HepG2 (cell line): Measurements from ENCODE around the gene TTLL11. TPM values are rescaled to one million over a fixed set of nuclear protein-coding genes. Genes with fewer than 3 reads are reported as not detected.

ENCODE experiments used
- ATAC-seq: fragments of 200-7000 bp; cut with Tn5 transposase; 3 replicates; pipeline ENCODE4 v1.9.1; 2020; ENCODE audit warnings: mild to moderate bottlenecking, moderate library complexity
- BruUV-seq: library from RNA; stranded (reverse); fragments of 400-500 nt; replicated peaks from 2 replicates; lab custom pipeline; 2021; lab: Mats Ljungman, UMichigan
- CTCF ChIA-PET: fragments of 300-600 bp; formaldehyde crosslinking; extraction: SDS; loops from one replicate; lab custom pipeline; 2021; ENCODE audit warnings: low total read pairs, inconsistent platforms, low intra/inter-chr PET ratio; lab: Yijun Ruan, JAX
- POLR2A ChIA-PET: fragments of 350-600 bp; sonication (Branson Sonifier 250); formaldehyde crosslinking; loops from one replicate; lab custom pipeline; 2020; ENCODE audit warnings: antibody characterized with exemption, inconsistent platforms; lab: Yijun Ruan, JAX
- DNase-seq: peaks from one replicate; pipeline ENCODE4 v3.0.0-alpha.2; 2015; ENCODE audit warnings: low spot score
- FAIRE-seq: peaks from 3 replicates; lab custom pipeline; 2011; peaks lifted over from hg19 to GRCh38; lab: Jason Lieb, UNC
- H2AFZ ChIP-seq: one replicate; pipeline ENCODE4 v1.6.1; 2011; ENCODE audit warnings: low read length, inconsistent platforms
- H3K27ac ChIP-seq: fragments of 300-600 bp; 3 replicates; pipeline ENCODE4 v1.8.0; 2011; ENCODE audit warnings: mixed run types, mild to moderate bottlenecking, mixed read lengths, low read length, inconsistent platforms; ENCODE audit not compliant: insufficient read depth; ENCODE audit errors: extremely low read length
- H3K27me3 ChIP-seq, 2 experiments: fragments of 200-600 bp in 1 of 2; 2 replicates in 1 of 2; 3 replicates in 1 of 2; pipeline versions ENCODE4 v1.6.0 to v1.8.0; 2011; ENCODE audit warnings: low read length in 2 of 2, mild to moderate bottlenecking in 2 of 2, moderate library complexity in 2 of 2, inconsistent platforms in 1 of 2; ENCODE audit not compliant: insufficient read depth in 2 of 2, control insufficient read depth in 1 of 2
- H3K36me3 ChIP-seq, 2 experiments: fragments of 200-600 bp in 1 of 2; replicated peaks in 1 of 2; 2 replicates in 1 of 2; 3 replicates in 1 of 2; pipeline versions ENCODE4 v1.5.1 to v1.8.0; 2011; ENCODE audit warnings: low read length in 2 of 2, inconsistent platforms in 1 of 2; ENCODE audit not compliant: insufficient read depth in 2 of 2, control insufficient read depth in 1 of 2
- H3K4me1 ChIP-seq: 2 replicates; pipeline ENCODE4 v1.5.1; 2012; ENCODE audit warnings: low read length, inconsistent platforms; ENCODE audit not compliant: insufficient read depth
- H3K4me2 ChIP-seq: 2 replicates; pipeline ENCODE4 v1.6.0; 2011; ENCODE audit warnings: low read depth, low read length, inconsistent platforms
- H3K4me3 ChIP-seq, 3 experiments: fragments of 200-600 bp in 1 of 3; sonication (generic), shearing (Covaris generic) in 1 of 3; replicated peaks in 1 of 3; 2 replicates each; pipeline ENCODE4 v1.5.1; 2011 to 2016; ENCODE audit warnings: low read length in 3 of 3, inconsistent platforms in 2 of 3, low read depth in 2 of 3, mild to moderate bottlenecking in 2 of 3, control low read depth in 1 of 3, mixed read lengths in 1 of 3; ENCODE audit not compliant: insufficient read depth in 1 of 3
- H3K79me2 ChIP-seq: one replicate; pipeline ENCODE4 v1.6.1; 2011; ENCODE audit warnings: low read length, inconsistent platforms; ENCODE audit not compliant: insufficient read depth
- H3K9ac ChIP-seq: 2 replicates; pipeline ENCODE4 v1.6.0; 2011; ENCODE audit warnings: mild to moderate bottlenecking, low read depth, low read length, inconsistent platforms; ENCODE audit not compliant: insufficient read depth
- H3K9me3 ChIP-seq: 2 replicates; pipeline ENCODE4 v1.5.1; 2012; ENCODE audit warnings: mild to moderate bottlenecking, low read length
- H4K20me1 ChIP-seq: 2 replicates; pipeline ENCODE4 v1.6.0; 2011; ENCODE audit warnings: inconsistent platforms, mild to moderate bottlenecking, low read length, moderate library complexity; ENCODE audit not compliant: insufficient read depth
- ERF ChIP-seq: IDR thresholded peaks from 2 replicates; pipeline ENCODE4 v1.6.1; 2018; ENCODE audit warnings: missing biosample characterization, missing genetic modification reagents
- HDAC2 ChIP-seq: sonication (generic); formaldehyde crosslinking; IDR thresholded peaks from 2 replicates; pipeline ENCODE4 v1.4.0; 2020; ENCODE audit warnings: missing genetic modification reagents
- MXD4 ChIP-seq: IDR thresholded peaks from 2 replicates; pipeline ENCODE4 v1.6.1; 2016; ENCODE audit warnings: mild to moderate bottlenecking, missing biosample characterization, missing genetic modification reagents
- NFYB ChIP-seq: sonication (generic); formaldehyde crosslinking; IDR thresholded peaks from 2 replicates; pipeline ENCODE4 v1.4.0; 2020; ENCODE audit warnings: missing genetic modification reagents
- NR3C1 ChIP-seq: sonication (generic); formaldehyde crosslinking; IDR thresholded peaks from 2 replicates; pipeline ENCODE4 v1.4.0; 2020; ENCODE audit warnings: missing genetic modification reagents
- SETDB1 ChIP-seq: sonication (generic); formaldehyde crosslinking; IDR thresholded peaks from 2 replicates; pipeline ENCODE4 v1.5.1; 2020; ENCODE audit warnings: missing genetic modification reagents, mild to moderate bottlenecking, borderline replicate concordance
- ZNF235 ChIP-seq: sonication (generic); formaldehyde crosslinking; IDR thresholded peaks from 2 replicates; pipeline ENCODE4 v1.8.1; 2023; ENCODE audit warnings: mild to moderate bottlenecking, missing genetic modification reagents, borderline replicate concordance
- ZNF589 ChIP-seq: sonication (generic); formaldehyde crosslinking; conservative IDR thresholded peaks from 2 replicates; pipeline ENCODE4 v1.8.0; 2022; ENCODE audit warnings: mild to moderate bottlenecking, moderate library complexity, missing genetic modification reagents
- WGBS: methylation state at CpG from one replicate; pipeline ENCODE4 v1.1.6; 2017; ENCODE audit warnings: low lambda C conversion rate; 5-methylcytosine and 5-hydroxymethylcytosine counted together
- in situ Hi-C: cut with HindIII; loops from 2 replicates; pipeline ENCODE4 v1.10.0; 2017; ENCODE audit warnings: low pct_unique_long_range_greater_than_20kb; ENCODE audit not compliant: extremely low pct_ligation_motif_present
- intact Hi-C: fragments of 100-400 bp; cut with micrococcal nuclease; formaldehyde crosslinking; loops from one replicate; pipeline ENCODE4 v1.10.0; 2022; ENCODE audit not compliant: unreplicated experiment
- polyA plus RNA-seq, 8 experiments: library from polyadenylated mRNA; depleted of rRNA in 3 of 8; stranded (reverse) in 7 of 8; unstranded in 1 of 8; fragments of >200 nt; fragmentation: Illumina TruSeq in 4 of 8; extraction: Trizol in 4 of 8; gene quantifications; 2 replicates each; pipeline versions ENCODE4 v1.2.1 to v1.2.3, GENCODE V29; 2011 to 2016; ENCODE audit warnings: low read depth in 4 of 8, missing spikeins in 1 of 8, mixed read lengths in 1 of 8; ENCODE audit not compliant: insufficient read depth in 1 of 8
- total RNA-seq, 5 experiments: library from RNA; depleted of rRNA; stranded (reverse); fragments of >200 nt; fragmentation: Illumina TruSeq; extraction: Trizol; gene quantifications; 2 replicates each; pipeline ENCODE4 v1.2.3, GENCODE V29; 2016; ENCODE audit warnings: low read depth in 1 of 5
- TF ChIP-seq, protein P1 (sequence below): sonication (generic); formaldehyde crosslinking; IDR thresholded peaks from 2 replicates; pipeline ENCODE4 v1.8.0; 2022; ENCODE audit warnings: missing genetic modification reagents, mild to moderate bottlenecking, borderline replicate concordance
- TF ChIP-seq, protein P2 (sequence below), 2 experiments: fragments of 450-650 bp in 1 of 2; sonication (generic) in 1 of 2; formaldehyde crosslinking in 1 of 2; IDR thresholded peaks; 2 replicates each; pipeline versions ENCODE4 v1.6.1 to v1.8.0; 2016 to 2022; ENCODE audit warnings: antibody characterized with exemption in 1 of 2, mild to moderate bottlenecking in 1 of 2, missing genetic modification reagents in 1 of 2
- TF ChIP-seq, protein P3 (sequence below): sonication (generic); formaldehyde crosslinking; IDR thresholded peaks from 2 replicates; pipeline ENCODE4 v1.8.1; 2023; ENCODE audit warnings: missing genetic modification reagents, mild to moderate bottlenecking, borderline replicate concordance

Gene TTLL11
- total and polyA plus RNA-seq, 2 of the 13 experiments (the other 11 are each of a cell fraction or from before 2014, with no cell fraction given) = 4.5 to 5.2 TPM

DNA sequence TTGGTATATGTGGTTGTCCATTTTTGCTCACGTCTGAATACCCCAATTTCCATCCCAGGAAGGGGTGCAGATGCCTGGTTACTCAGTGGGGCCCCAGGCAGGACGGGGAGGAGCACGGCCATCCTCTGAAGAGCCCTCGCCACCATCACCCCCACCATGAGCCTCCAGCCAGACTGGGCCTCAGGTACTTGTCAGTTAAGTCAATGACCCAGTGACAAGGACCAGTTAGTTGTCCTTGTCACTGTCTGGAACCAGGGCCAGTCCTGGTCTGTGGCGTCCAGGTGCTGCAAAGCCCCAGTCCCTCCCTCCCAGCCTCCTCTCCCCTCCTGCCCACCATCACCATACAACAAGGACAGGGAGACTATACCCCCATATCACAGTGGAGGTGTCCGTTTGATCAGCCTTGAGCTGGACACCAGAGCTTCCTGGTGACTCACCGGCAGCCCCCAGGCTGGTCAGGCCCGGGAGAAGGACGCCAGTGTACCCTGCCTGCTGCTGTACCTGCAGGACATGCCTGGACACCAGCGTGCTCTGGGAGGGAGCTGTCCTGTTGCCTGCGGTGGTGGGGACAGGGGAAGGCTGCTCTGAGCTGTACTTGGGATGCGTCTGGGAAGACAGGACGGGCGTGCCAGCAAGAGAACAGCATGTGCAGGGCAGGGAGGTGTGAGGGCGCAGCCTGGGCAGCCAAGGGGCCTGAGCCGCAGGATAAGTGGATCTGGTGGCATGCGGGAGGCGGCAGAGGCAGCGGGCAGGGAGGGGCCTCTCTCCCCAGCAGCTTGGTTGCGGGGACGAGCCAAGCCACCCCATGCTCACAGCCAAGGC, 32.6 kb upstream of the TTLL11 start (continued):
- no peak for TF ChIP-seq SETDB1 (CRISPR knock-in tag)
- TF ChIP-seq, protein P1, sequence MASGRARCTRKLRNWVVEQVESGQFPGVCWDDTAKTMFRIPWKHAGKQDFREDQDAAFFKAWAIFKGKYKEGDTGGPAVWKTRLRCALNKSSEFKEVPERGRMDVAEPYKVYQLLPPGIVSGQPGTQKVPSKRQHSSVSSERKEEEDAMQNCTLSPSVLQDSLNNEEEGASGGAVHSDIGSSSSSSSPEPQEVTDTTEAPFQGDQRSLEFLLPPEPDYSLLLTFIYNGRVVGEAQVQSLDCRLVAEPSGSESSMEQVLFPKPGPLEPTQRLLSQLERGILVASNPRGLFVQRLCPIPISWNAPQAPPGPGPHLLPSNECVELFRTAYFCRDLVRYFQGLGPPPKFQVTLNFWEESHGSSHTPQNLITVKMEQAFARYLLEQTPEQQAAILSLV (CRISPR knock-in tag) = no peak
- TF ChIP-seq ERF (CRISPR knock-in tag) = no peak
- TF ChIP-seq NR3C1 (CRISPR knock-in tag) = no peak
- TF ChIP-seq ZNF589 (CRISPR knock-in tag) = no peak
- no peak for TF ChIP-seq NFYB (CRISPR knock-in tag)
- TF ChIP-seq HDAC2 (CRISPR knock-in tag) = no peak

DNA sequence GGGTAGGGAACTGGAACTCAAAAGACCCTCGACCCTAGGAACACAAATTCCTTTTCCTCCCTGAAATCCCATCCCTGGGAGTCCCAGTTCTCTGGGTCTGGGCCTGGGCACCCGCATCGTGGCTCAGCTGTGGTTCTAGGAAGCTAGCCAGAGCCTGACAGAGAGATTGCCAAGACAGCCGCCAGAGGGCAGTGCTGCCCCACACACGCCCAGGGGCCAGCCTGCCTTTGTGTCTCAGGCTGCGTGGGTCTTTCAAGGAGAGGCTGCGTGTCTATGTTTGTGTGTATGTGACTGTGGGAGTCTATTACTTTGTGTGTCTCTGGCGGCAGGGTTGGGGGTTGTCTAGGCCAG, 32.0 kb upstream of the TTLL11 start:
- 10% methylated on average over 1 of the region's 8 CpGs for WGBS
- Histone ChIP-seq H3K27ac (no peak overlapping the region), H3K27me3 (peaks cover 0 to 5% of the 10 kb centered on the region in 2 experiments; a peak in 1 of 5 replicates), H3K36me3 (no peaks in the 10 kb centered on the region), H4K20me1 (no peaks in the 10 kb centered on the region), H3K4me2 (peak overlapping the region; percentile 72), H2AFZ (no peak overlapping the region), H3K9ac (no peak overlapping the region), H3K9me3 (no peaks in the 10 kb centered on the region), H3K4me3 (peak overlapping the region in 2 of 3 experiments; percentile 21 to 64; a peak in 2 of 6 replicates), H3K4me1 (peaks cover 17% of the 10 kb centered on the region), H3K79me2 (no peaks in the 10 kb centered on the region)
- DNase-seq = peak; percentile 53
- FAIRE-seq = peak; percentile 61
- BruUV-seq = no TSS peak
- ChIA-PET POLR2A (interaction anchor here (1.0 to 1.6 kb wide), 2 partner anchors 27 to 140 kb away, joined by 3 to 5 read pairs; partner anchors contain the start of genes MRRF and RBM18), CTCF (interaction anchor here (0.8 to 6.0 kb wide), 12 partner anchors 10 to 685 kb away, joined by 3 to 95 read pairs (median 5); partner anchors contain the start of genes MRRF and RBM18)
- intact Hi-C loops = loop anchor here (1.0 to 2.0 kb wide), 4 partner anchors 14 to 328 kb away; no protein-coding TSS in a partner anchor
- peak; percentile 84 for ATAC-seq
- in situ Hi-C loops = loop anchor here (10.0 kb wide), 1 partner anchor 330 kb away; no protein-coding TSS in a partner anchor
- TF ChIP-seq, protein P2, sequence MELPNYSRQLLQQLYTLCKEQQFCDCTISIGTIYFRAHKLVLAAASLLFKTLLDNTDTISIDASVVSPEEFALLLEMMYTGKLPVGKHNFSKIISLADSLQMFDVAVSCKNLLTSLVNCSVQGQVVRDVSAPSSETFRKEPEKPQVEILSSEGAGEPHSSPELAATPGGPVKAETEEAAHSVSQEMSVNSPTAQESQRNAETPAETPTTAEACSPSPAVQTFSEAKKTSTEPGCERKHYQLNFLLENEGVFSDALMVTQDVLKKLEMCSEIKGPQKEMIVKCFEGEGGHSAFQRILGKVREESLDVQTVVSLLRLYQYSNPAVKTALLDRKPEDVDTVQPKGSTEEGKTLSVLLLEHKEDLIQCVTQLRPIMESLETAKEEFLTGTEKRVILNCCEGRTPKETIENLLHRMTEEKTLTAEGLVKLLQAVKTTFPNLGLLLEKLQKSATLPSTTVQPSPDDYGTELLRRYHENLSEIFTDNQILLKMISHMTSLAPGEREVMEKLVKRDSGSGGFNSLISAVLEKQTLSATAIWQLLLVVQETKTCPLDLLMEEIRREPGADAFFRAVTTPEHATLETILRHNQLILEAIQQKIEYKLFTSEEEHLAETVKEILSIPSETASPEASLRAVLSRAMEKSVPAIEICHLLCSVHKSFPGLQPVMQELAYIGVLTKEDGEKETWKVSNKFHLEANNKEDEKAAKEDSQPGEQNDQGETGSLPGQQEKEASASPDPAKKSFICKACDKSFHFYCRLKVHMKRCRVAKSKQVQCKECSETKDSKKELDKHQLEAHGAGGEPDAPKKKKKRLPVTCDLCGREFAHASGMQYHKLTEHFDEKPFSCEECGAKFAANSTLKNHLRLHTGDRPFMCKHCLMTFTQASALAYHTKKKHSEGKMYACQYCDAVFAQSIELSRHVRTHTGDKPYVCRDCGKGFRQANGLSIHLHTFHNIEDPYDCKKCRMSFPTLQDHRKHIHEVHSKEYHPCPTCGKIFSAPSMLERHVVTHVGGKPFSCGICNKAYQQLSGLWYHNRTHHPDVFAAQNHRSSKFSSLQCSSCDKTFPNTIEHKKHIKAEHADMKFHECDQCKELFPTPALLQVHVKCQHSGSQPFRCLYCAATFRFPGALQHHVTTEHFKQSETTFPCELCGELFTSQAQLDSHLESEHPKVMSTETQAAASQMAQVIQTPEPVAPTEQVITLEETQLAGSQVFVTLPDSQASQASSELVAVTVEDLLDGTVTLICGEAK (IDR thresholded peaks at IDR 0.05) = no peak
- TF ChIP-seq, protein P2 (CRISPR knock-in tag; IDR thresholded peaks at IDR 0.05) = no peak; the same call in 1 of the 2 replicates
- no peak for TF ChIP-seq ZNF235 (CRISPR knock-in tag)
- TF ChIP-seq MXD4 (CRISPR knock-in tag) = no peak
- TF ChIP-seq, protein P3, sequence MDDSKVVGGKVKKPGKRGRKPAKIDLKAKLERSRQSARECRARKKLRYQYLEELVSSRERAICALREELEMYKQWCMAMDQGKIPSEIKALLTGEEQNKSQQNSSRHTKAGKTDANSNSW = no peak
